Esophagus muscularis mucosa (tissue), 3 donors: Measurements from ENCODE around the gene RPL18.

Source experiments
- POLR2A ChIP-seq: fragments of 450-650 bp; IDR thresholded peaks from one replicate; pipeline ENCODE4 v1.6.1; 2017; ENCODE audit warnings: antibody characterized with exemption, moderate library complexity, mild to moderate bottlenecking, low read depth
- TF ChIP-seq, protein P1 (sequence below), 3 experiments: fragments of 200-600 bp in 2 of 3; fragments of 450-650 bp in 1 of 3; sonication (generic) in 2 of 3; IDR thresholded peaks; one replicate each; pipeline ENCODE4 v1.5.1; 2017 to 2019; ENCODE audit warnings: antibody characterized with exemption in 3 of 3, mild to moderate bottlenecking in 2 of 3, moderate library complexity in 1 of 3

GRCh38 chr19:48609571-48610108 is 9.3 kb downstream of the RPL18 start:
- TF ChIP-seq, protein P1, sequence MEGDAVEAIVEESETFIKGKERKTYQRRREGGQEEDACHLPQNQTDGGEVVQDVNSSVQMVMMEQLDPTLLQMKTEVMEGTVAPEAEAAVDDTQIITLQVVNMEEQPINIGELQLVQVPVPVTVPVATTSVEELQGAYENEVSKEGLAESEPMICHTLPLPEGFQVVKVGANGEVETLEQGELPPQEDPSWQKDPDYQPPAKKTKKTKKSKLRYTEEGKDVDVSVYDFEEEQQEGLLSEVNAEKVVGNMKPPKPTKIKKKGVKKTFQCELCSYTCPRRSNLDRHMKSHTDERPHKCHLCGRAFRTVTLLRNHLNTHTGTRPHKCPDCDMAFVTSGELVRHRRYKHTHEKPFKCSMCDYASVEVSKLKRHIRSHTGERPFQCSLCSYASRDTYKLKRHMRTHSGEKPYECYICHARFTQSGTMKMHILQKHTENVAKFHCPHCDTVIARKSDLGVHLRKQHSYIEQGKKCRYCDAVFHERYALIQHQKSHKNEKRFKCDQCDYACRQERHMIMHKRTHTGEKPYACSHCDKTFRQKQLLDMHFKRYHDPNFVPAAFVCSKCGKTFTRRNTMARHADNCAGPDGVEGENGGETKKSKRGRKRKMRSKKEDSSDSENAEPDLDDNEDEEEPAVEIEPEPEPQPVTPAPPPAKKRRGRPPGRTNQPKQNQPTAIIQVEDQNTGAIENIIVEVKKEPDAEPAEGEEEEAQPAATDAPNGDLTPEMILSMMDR (IDR thresholded peaks at IDR 0.05) = no peak
- TF ChIP-seq POLR2A = no peak
